ENCODE measurements around the gene JPH3. TPM values are rescaled to one million over a fixed set of nuclear protein-coding genes. Genes with fewer than 3 reads are reported as not detected.

JPH3 gene
- polyA plus RNA-seq, 3 donors: not detected

DNA sequence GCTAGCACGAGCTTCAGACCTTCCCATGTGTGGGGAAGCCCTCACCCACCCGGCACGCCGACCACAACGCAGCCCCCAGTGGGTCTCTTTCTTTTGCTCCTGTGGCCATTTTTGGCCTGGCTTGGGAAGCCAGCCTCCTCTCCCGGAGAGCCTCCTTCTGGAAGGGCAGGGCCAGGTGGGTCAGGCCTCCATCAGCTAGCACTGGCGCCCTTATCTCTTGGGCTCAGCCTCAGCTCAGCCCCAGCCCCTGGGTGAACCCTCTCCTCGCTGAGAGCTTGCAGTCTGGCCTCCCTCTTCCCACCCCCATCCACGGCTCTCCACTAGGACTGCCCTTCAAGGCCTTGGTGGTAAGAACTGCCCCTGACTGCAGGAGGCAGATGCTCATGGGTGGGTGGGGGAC is 14.7 kb upstream of the JPH3 start:
- DNase-seq: no peak
- 85% methylated on average over 6 of the region's 9 CpGs for WGBS (ENCODE audit: insufficient coverage)
- no peak overlapping the region for H3K27ac Mint-ChIP-seq
- H3K27me3 Mint-ChIP-seq (ENCODE audit: low read depth in 3 of 3): peaks cover 24 to 46% (median 36%) of the 10 kb centered on the region in 3 donors
- no peak overlapping the region for H3K4me3 Mint-ChIP-seq
- no peak overlapping the region for H3K4me2 ChIP-seq (replicated peaks; ENCODE audit: extremely low read depth, low read length, poor library complexity, severe bottlenecking)
- H3K4me1 ChIP-seq (ENCODE audit: control insufficient read depth in 1 of 2, insufficient read depth in 2 of 2, low read length in 2 of 2): no peaks in the 10 kb centered on the region
- no peaks in the 10 kb centered on the region for H3K79me2 ChIP-seq (ENCODE audit: insufficient read depth, low read length)
- H3K9me3 ChIP-seq (replicated peaks in 1 of 2; ENCODE audit: control insufficient read depth in 1 of 2, insufficient read depth in 1 of 2, low read length in 2 of 2): no peaks in the 10 kb centered on the region
- H3K9me3 Mint-ChIP-seq: no peaks in the 10 kb centered on the region
- H3K27ac ChIP-seq (ENCODE audit: low read depth in 1 of 2, low read length in 2 of 2): no peak overlapping the region
- H3K4me3 ChIP-seq (replicated peaks in 1 of 3; ENCODE audit: low read depth in 2 of 3, low read length in 3 of 3): no peak overlapping the region
- no peak overlapping the region for H3K9ac ChIP-seq (ENCODE audit: insufficient read depth, low read length, poor library complexity, severe bottlenecking)
- no peaks in the 10 kb centered on the region for H3K36me3 ChIP-seq (replicated peaks in 1 of 2; ENCODE audit: control insufficient read depth in 1 of 2, insufficient read depth in 2 of 2, low read length in 2 of 2)
- H3K36me3 Mint-ChIP-seq: no peaks in the 10 kb centered on the region
- intact Hi-C loops (cut with micrococcal nuclease): no loop called here
- peaks cover 0 to 25% of the 10 kb centered on the region in 2 donors for H3K27me3 ChIP-seq (ENCODE audit: control insufficient read depth in 2 of 2, insufficient read depth in 2 of 2, low read length in 2 of 2)
- H2AFZ ChIP-seq (ENCODE audit: insufficient read depth, low read depth, low read length, poor library complexity, severe bottlenecking): no peak overlapping the region
- TF ChIP-seq, protein P1, sequence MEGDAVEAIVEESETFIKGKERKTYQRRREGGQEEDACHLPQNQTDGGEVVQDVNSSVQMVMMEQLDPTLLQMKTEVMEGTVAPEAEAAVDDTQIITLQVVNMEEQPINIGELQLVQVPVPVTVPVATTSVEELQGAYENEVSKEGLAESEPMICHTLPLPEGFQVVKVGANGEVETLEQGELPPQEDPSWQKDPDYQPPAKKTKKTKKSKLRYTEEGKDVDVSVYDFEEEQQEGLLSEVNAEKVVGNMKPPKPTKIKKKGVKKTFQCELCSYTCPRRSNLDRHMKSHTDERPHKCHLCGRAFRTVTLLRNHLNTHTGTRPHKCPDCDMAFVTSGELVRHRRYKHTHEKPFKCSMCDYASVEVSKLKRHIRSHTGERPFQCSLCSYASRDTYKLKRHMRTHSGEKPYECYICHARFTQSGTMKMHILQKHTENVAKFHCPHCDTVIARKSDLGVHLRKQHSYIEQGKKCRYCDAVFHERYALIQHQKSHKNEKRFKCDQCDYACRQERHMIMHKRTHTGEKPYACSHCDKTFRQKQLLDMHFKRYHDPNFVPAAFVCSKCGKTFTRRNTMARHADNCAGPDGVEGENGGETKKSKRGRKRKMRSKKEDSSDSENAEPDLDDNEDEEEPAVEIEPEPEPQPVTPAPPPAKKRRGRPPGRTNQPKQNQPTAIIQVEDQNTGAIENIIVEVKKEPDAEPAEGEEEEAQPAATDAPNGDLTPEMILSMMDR (IDR thresholded peaks at IDR 0.05): no peak
- peaks cover 3% of the 10 kb centered on the region for H3K4me1 Mint-ChIP-seq
- H4K20me1 ChIP-seq (ENCODE audit: insufficient read depth, low read length): no peaks in the 10 kb centered on the region

DNA sequence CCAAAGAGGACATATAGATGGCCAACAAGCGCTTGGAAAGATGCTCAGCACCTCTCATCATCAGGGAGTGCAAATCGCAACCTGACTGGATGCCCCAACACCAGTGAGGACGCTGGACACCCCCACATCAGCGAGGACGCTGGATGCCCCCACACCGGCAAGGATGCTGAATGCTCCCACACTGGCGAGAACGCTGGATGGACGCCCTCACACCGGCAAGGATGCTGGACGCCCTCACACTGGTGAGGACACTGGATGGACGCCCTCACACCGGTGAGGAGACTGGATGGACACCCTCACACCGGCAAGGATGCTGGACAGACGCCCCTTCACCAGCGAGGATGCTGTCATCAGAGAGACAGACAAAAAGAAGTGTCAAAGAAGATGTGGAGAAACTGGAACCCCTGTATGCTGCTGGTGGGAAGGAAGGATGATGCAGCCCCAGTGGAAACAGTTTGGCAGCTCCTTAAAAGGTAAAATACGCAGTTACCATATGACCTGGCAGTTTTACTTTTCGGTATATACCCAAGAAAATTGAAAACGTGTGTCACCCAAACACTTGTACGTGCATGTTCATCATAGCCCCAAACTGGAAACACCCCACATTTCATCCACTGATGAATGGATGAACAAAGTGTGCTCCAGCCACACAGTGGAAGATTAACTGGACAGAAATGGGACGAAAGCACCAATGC is 10.1 kb upstream of the JPH3 start:
- H3K79me2 ChIP-seq (ENCODE audit: insufficient read depth, low read length): no peaks in the 10 kb centered on the region

More for the DNA sequence above, 10.1 kb upstream of the JPH3 start:
- no peak for DNase-seq
- no peak overlapping the region for H3K9ac ChIP-seq (ENCODE audit: insufficient read depth, low read length, poor library complexity, severe bottlenecking)
- H3K4me2 ChIP-seq (replicated peaks; ENCODE audit: extremely low read depth, low read length, poor library complexity, severe bottlenecking): no peak overlapping the region
- H3K27ac ChIP-seq (ENCODE audit: low read depth in 1 of 2, low read length in 2 of 2): no peak overlapping the region
- Mint-ChIP-seq H3K9me3 (no peaks in the 10 kb centered on the region), H3K27me3 (ENCODE audit: low read depth in 3 of 3) (peaks cover 12 to 27% (median 23%) of the 10 kb centered on the region in 3 donors), H3K27ac (no peak overlapping the region), H3K4me3 (no peak overlapping the region), H3K4me1 (peaks cover 3% of the 10 kb centered on the region), H3K36me3 (no peaks in the 10 kb centered on the region)
- H3K4me1 ChIP-seq (ENCODE audit: control insufficient read depth in 1 of 2, insufficient read depth in 2 of 2, low read length in 2 of 2): no peaks in the 10 kb centered on the region
- no peak overlapping the region for H3K4me3 ChIP-seq (replicated peaks in 1 of 3; ENCODE audit: low read depth in 2 of 3, low read length in 3 of 3)
- peaks cover 0 to 12% of the 10 kb centered on the region in 2 donors for H3K27me3 ChIP-seq (ENCODE audit: control insufficient read depth in 2 of 2, insufficient read depth in 2 of 2, low read length in 2 of 2)
- no peaks in the 10 kb centered on the region for H3K9me3 ChIP-seq (replicated peaks in 1 of 2; ENCODE audit: control insufficient read depth in 1 of 2, insufficient read depth in 1 of 2, low read length in 2 of 2)
- no peak overlapping the region for H2AFZ ChIP-seq (ENCODE audit: insufficient read depth, low read depth, low read length, poor library complexity, severe bottlenecking)
- intact Hi-C loops (cut with micrococcal nuclease): no loop called here
- 89% methylated on average over 14 of the region's 21 CpGs for WGBS (ENCODE audit: insufficient coverage)
- TF ChIP-seq, protein P1 (IDR thresholded peaks at IDR 0.05): no peak
- no peaks in the 10 kb centered on the region for H4K20me1 ChIP-seq (ENCODE audit: insufficient read depth, low read length)
- H3K36me3 ChIP-seq (replicated peaks in 1 of 2; ENCODE audit: control insufficient read depth in 1 of 2, insufficient read depth in 2 of 2, low read length in 2 of 2): no peaks in the 10 kb centered on the region
